ENCODE data around the gene HMGCS2. TPM values are rescaled to one million over a fixed set of nuclear protein-coding genes. Genes with fewer than 3 reads are reported as not detected.

Gene HMGCS2
- total RNA-seq, 1 experiment from 2014 or later = not detected

DNA sequence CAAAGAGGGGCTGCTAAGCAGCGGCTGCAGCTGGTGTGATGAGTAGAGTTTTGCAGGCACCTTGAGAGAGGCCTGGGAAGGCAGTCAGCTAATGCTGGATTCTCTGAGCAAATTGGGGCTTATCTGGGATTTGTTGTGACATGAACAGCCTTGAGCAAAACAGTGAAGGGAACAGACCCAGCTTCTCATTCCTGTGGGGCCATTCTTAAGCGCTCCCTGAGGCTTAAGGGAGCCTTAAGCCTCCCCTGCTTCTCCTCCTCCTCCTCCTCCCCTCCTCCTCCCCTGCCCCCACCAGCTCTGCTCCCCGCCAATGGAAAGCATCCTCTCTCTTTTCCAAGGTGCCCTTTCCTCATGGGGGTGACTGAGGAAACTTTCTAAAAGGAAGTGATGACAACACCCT, 21.3 kb downstream of the HMGCS2 start:
- BruUV-seq (replicated peaks) = no TSS peak
- Mint-ChIP-seq H3K27me3 (ENCODE audit: unreplicated experiment) (no peaks in the 10 kb centered on the region), H3K36me3 (ENCODE audit: insufficient read depth, unreplicated experiment) (peaks cover 22% of the 10 kb centered on the region), H3K4me1 (ENCODE audit: low read depth, unreplicated experiment) (peaks cover 10% of the 10 kb centered on the region), H3K4me3 (ENCODE audit: low read depth, unreplicated experiment) (no peak overlapping the region), H3K9me3 (ENCODE audit: low read depth, unreplicated experiment) (no peaks in the 10 kb centered on the region), H3K27ac (ENCODE audit: unreplicated experiment) (no peak overlapping the region)
- CTCF ChIA-PET = interaction anchor here (0.6 kb wide), 1 partner anchor 36 kb away, joined by 3 read pairs; the partner anchor contains the start of gene PHGDH
- DNase-seq = no peak
- intact Hi-C loops (cut with micrococcal nuclease; ENCODE audit: unreplicated experiment) = no loop called here
- TF ChIP-seq, protein P1, sequence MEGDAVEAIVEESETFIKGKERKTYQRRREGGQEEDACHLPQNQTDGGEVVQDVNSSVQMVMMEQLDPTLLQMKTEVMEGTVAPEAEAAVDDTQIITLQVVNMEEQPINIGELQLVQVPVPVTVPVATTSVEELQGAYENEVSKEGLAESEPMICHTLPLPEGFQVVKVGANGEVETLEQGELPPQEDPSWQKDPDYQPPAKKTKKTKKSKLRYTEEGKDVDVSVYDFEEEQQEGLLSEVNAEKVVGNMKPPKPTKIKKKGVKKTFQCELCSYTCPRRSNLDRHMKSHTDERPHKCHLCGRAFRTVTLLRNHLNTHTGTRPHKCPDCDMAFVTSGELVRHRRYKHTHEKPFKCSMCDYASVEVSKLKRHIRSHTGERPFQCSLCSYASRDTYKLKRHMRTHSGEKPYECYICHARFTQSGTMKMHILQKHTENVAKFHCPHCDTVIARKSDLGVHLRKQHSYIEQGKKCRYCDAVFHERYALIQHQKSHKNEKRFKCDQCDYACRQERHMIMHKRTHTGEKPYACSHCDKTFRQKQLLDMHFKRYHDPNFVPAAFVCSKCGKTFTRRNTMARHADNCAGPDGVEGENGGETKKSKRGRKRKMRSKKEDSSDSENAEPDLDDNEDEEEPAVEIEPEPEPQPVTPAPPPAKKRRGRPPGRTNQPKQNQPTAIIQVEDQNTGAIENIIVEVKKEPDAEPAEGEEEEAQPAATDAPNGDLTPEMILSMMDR (IDR thresholded peaks at IDR 0.05; ENCODE audit: unreplicated experiment) = no peak

DNA sequence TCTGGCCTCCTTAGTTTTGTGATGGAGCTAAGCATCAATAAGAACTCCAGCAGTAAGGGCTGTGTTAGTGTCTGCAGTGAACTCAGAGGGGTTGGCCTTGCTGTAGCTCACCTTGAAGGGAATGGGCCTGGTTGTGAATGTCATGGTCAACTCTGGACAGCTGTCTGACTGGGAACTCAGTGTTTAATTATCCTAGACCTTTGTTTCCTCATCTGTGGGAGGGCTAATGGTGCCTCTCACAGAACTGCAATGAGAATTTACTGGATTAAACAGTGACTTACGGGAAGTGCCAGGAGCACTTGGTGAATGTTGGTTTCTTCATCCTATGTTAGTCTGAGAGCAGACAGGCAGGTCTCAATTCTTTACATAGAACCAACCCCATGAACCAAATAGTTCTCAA, 23.7 kb downstream of the HMGCS2 start:
- Mint-ChIP-seq H3K4me1 (ENCODE audit: low read depth, unreplicated experiment) (peaks cover 10% of the 10 kb centered on the region), H3K27ac (ENCODE audit: unreplicated experiment) (no peak overlapping the region)

DNA sequence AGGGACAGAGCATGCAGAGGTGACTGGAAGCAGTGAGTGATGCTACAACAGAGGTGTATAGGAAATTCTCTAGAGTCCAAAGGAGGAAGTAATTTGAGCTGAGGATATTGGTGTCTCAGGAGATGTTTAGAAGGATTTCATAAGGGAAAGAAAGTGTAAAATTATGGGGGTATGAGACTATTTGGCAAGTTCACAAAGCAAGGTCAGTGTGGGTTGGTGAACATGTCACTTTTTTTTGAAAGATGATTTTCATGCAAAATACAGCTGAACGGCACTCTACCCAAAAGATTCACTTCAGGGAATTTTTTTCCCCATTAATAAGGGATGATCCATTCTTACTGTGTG, 24.1 kb downstream of the HMGCS2 start:
- no TSS peak for BruUV-seq (replicated peaks)
- H3K27ac Mint-ChIP-seq (ENCODE audit: unreplicated experiment) = peak overlapping the region; percentile 15

More for the DNA sequence above, 23.7 kb downstream of the HMGCS2 start:
- Mint-ChIP-seq H3K36me3 (ENCODE audit: insufficient read depth, unreplicated experiment) (peaks cover 36% of the 10 kb centered on the region), H3K9me3 (ENCODE audit: low read depth, unreplicated experiment) (no peaks in the 10 kb centered on the region), H3K4me3 (ENCODE audit: low read depth, unreplicated experiment) (no peak overlapping the region), H3K27me3 (ENCODE audit: unreplicated experiment) (no peaks in the 10 kb centered on the region)
- intact Hi-C loops (cut with micrococcal nuclease; ENCODE audit: unreplicated experiment) = no loop called here
- CTCF ChIA-PET = interaction anchor here (2.0 kb wide), 1 partner anchor 64 kb away, joined by 8 read pairs; no protein-coding TSS in a partner anchor
- no peak for DNase-seq
- TF ChIP-seq, protein P1 (IDR thresholded peaks at IDR 0.05; ENCODE audit: unreplicated experiment) = no peak
- BruUV-seq (replicated peaks) = no TSS peak

DNA sequence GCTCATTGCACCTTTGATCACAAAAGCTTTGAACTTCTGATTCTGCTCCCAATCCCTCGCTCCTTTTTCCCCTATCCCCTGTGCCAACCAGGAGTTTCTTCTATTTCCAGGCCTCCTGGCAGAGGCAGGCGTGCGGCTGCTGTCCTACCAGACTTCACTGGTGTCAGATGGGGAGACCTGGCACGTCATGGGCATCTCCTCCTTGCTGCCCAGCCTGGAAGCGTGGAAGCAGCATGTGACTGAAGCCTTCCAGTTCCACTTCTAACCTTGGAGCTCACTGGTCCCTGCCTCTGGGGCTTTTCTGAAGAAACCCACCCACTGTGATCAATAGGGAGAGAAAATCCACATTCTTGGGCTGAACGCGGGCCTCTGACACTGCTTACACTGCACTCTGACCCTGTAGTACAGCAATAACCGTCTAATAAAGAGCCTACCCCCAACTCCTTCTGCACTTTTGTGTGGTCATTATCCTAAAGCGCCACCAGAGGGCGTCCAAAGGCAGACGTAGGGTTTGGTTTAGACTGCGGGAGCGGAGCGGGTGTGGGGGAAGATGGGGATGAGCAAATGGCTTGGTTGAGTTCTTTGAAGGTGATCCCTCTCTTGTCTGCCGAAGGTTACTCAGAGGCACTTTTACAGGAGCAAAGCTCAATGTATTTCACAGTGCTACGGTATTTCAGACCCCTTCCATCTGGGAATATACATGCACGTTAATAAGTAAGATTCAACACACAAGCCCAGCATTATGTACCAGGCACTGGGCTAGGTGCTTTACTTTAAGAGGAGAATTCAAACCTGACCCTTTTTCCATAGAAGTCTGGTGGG, 24.7 kb downstream of the HMGCS2 start:
- TF ChIP-seq, protein P1 (IDR thresholded peaks at IDR 0.05; ENCODE audit: unreplicated experiment) = peak; percentile 75
- Mint-ChIP-seq H3K4me3 (ENCODE audit: low read depth, unreplicated experiment) (no peak overlapping the region), H3K36me3 (ENCODE audit: insufficient read depth, unreplicated experiment) (peaks cover 47% of the 10 kb centered on the region), H3K9me3 (ENCODE audit: low read depth, unreplicated experiment) (no peaks in the 10 kb centered on the region), H3K4me1 (ENCODE audit: low read depth, unreplicated experiment) (peaks cover 10% of the 10 kb centered on the region), H3K27ac (ENCODE audit: unreplicated experiment) (peak overlapping the region; percentile 15), H3K27me3 (ENCODE audit: unreplicated experiment) (no peaks in the 10 kb centered on the region)
- intact Hi-C loops (cut with micrococcal nuclease; ENCODE audit: unreplicated experiment) = loop anchor here (1.0 to 5.0 kb wide), 2 partner anchors 65 to 123 kb away; no protein-coding TSS in a partner anchor
- peak; percentile 39 for DNase-seq
- no TSS peak for BruUV-seq (replicated peaks)
- CTCF ChIA-PET = interaction anchor here (0.6 to 2.0 kb wide), 4 partner anchors 25 to 1108 kb away, joined by 3 to 8 read pairs (median 3); no protein-coding TSS in a partner anchor

More for the DNA sequence above, 24.1 kb downstream of the HMGCS2 start:
- H3K4me1 Mint-ChIP-seq (ENCODE audit: low read depth, unreplicated experiment) = peaks cover 10% of the 10 kb centered on the region
- TF ChIP-seq, protein P1 (IDR thresholded peaks at IDR 0.05; ENCODE audit: unreplicated experiment) = no peak
- peaks cover 41% of the 10 kb centered on the region for H3K36me3 Mint-ChIP-seq (ENCODE audit: insufficient read depth, unreplicated experiment)
- no peak for DNase-seq
- no peak overlapping the region for H3K4me3 Mint-ChIP-seq (ENCODE audit: low read depth, unreplicated experiment)
- H3K27me3 Mint-ChIP-seq (ENCODE audit: unreplicated experiment) = no peaks in the 10 kb centered on the region
- CTCF ChIA-PET = interaction anchor here (0.6 to 2.0 kb wide), 2 partner anchors 65 to 1109 kb away, joined by 3 to 8 read pairs; no protein-coding TSS in a partner anchor
- intact Hi-C loops (cut with micrococcal nuclease; ENCODE audit: unreplicated experiment) = loop anchor here (1.0 to 5.0 kb wide), 2 partner anchors 65 to 123 kb away; no protein-coding TSS in a partner anchor
- no peaks in the 10 kb centered on the region for H3K9me3 Mint-ChIP-seq (ENCODE audit: low read depth, unreplicated experiment)
